ENCODE results near the gene PRKN. TPM values are rescaled to one million over a fixed set of nuclear protein-coding genes. Genes with fewer than 3 reads are reported as not detected.
"Not testable (repeated sequence)": the region's sequence is repeated elsewhere in the genome, so short reads cannot be mapped to it uniquely, and the experiment has no call there.

PRKN gene
- total RNA-seq, 1 donor from 2014 or later: not detected

GRCh38 chr6:162541019-162541601 is 186.5 kb downstream of the PRKN start:
- intact Hi-C loops (cut with micrococcal nuclease): no loop called here

DNA sequence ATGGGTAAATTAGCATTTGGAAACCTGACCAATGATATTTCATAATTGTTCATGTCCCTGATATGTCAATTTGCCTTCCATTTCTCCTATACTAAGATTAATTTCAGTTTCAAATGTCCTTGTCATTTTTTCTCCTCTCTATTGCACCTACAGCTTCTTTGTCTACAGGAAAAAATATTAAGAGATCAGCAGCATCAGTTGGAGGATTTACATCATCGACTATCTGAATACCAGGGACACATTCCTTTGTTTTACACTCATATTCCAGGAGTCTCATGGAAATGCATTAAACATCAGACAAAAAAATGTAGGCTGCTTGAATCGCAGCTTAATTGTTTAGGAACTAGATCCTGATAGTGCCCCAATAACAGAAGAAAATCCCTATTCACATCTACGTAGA is 188.2 kb downstream of the PRKN start:
- intact Hi-C loops (cut with micrococcal nuclease): no loop called here

- intact Hi-C loops (cut with micrococcal nuclease): no loop called here
Observed at GRCh38 chr6:162538643-162539064, 188.9 kb downstream of the PRKN start.

- intact Hi-C loops (cut with micrococcal nuclease): no loop called here
Observed at GRCh38 chr6:162533009-162533400, 194.6 kb downstream of the PRKN start.

- intact Hi-C loops (cut with micrococcal nuclease): no loop called here
Observed at GRCh38 chr6:162532283-162533008, 195.1 kb downstream of the PRKN start.

DNA sequence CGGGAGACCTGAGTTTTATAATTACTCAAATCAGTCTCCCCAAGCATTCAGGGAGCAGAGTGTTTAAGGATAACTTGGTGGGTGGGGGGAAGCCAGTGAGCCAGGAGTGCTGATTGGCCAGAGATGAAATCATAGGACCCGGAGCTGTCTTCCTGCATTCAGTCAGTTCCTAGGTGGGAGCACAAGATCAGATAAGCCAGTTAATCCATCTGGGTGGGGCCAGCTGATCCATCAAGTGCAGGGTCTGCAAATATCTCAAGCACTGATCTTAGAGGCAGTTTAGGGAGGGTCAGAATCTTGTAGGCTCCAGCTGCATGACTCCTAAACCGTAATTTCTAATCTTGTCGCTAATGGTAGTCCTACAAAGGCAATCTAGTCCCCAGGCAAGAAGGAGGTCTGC is 196.2 kb downstream of the PRKN start:
- intact Hi-C loops (cut with micrococcal nuclease): not testable (repeated sequence)

GRCh38 chr6:162528538-162528937 is 199.0 kb downstream of the PRKN start:
- intact Hi-C loops (cut with micrococcal nuclease): no loop called here

GRCh38 chr6:162526960-162527359 is 200.6 kb downstream of the PRKN start:
- intact Hi-C loops (cut with micrococcal nuclease): no loop called here

DNA sequence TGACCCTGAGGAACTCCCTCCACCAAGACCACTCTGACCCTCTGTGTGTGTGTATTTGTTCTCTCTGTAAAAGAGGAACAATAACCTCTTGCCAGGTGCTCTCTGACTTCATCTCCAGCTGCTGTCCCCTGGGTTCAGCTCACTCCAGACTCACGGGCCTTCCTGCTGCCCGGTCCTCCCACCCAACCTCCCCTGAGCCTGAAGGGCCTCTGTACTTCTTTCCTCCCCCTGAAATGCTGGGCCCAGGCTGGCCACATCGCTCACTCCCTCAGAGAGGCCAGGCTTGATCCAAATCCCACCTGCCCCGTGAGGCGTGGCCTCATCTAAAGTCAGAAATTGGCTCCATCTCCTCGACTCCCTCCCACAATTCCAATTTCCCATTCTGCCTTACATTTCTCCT is 202.4 kb downstream of the PRKN start:
- intact Hi-C loops (cut with micrococcal nuclease): no loop called here

DNA sequence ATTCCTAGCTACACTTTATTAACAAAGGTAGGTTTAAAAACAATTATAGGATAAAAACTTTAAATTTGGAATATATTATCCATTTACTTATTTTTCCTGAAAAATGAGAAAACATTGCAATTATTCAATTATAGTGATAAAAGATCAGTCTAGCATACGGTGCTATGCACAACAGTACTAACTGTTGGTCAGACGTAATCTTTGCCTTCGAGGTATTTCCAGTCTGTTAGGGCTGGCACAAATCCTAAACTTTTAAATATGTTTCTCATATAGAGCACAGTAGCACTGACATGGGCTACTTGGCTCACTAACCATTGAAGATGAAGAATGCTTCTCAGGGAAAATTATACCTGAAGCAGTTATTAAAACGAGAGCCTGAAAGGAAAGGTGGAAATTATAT is 214.8 kb downstream of the PRKN start:
- intact Hi-C loops (cut with micrococcal nuclease): no loop called here

GRCh38 chr6:162497389-162497788 is 230.2 kb downstream of the PRKN start:
- intact Hi-C loops (cut with micrococcal nuclease): no loop called here

GRCh38 chr6:162493917-162494316 is 233.6 kb downstream of the PRKN start:
- intact Hi-C loops (cut with micrococcal nuclease): no loop called here

DNA sequence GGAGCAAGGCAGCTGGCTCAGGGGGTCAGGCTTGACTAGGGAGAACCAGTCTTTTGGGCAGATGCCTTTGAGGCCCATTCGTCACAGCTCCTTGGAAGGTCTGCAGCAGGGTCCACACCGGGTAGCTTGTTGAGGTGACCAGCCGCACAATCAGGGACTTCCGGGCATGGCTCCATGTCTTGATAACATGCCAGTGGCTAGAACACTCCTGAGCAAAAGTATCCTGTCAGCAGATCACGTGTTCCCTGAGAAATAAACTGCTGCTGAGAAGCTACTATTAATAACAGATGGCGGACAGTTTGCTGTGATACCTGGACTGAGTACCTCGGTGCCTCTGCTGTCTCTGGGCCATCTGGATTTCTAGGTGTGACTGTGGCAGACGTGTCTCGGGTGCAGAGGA is 235.9 kb downstream of the PRKN start:
- intact Hi-C loops (cut with micrococcal nuclease): no loop called here

GRCh38 chr6:162489101-162489976 is 238.2 kb downstream of the PRKN start:
- intact Hi-C loops (cut with micrococcal nuclease): no loop called here

DNA sequence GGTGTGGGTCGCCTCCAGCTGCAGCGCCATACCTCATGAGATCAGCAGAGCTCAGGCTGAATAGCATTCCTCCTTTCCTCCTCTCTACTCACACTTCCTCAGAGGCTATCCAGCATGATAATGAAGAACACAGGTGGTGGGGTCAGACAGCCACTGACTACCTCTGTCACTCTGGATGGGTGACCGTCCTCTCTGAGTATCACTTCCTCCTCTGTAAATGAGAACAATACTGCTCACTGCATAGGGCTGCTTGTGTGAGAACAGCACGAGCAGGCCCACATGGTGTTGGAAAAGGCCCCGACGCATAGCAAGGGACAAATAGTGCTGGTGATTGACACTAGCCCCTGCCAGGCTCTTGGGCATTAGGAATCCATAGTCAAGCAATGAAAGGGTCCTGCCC is 239.1 kb downstream of the PRKN start:
- intact Hi-C loops (cut with micrococcal nuclease): no loop called here

DNA sequence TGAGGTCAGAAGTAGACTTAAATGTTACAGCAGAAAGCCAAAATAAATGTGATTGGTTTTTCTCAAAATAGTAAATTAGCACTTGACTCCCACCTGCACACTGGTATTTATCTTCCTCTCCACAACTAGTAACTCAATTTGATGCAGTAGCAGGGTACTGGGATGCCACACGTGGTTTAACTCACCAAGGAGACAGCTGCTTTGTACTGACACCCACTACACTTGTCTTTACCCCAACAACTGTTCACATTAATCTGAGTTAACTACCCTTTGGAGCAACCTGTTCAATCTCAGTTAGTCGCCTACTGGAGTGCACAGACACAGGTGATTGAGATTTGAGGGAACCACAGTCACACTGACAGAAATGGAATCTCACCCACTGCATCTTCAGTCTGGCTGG is 242.1 kb downstream of the PRKN start:
- intact Hi-C loops (cut with micrococcal nuclease): no loop called here

- intact Hi-C loops (cut with micrococcal nuclease): no loop called here
Observed at GRCh38 chr6:162481938-162482337, 245.6 kb downstream of the PRKN start.

DNA sequence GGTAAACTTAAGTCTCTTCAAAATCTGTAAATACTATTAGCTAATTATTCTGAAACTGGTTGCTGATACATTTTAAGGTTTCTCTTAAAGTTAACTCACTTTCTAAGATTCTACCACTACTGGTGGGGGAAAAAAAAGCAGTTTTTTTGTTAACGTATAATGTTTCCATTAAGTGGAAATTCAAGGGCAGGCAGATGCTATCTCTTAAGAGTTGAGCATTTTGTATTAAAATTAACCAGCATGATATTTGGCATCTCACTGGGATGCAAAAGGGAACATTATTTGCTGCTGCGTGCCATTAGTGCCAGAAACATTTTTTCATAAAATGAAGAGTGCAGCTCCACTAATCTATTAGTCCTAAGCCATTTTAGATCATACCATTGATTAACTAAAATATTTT is 246.2 kb downstream of the PRKN start:
- intact Hi-C loops (cut with micrococcal nuclease): no loop called here

DNA sequence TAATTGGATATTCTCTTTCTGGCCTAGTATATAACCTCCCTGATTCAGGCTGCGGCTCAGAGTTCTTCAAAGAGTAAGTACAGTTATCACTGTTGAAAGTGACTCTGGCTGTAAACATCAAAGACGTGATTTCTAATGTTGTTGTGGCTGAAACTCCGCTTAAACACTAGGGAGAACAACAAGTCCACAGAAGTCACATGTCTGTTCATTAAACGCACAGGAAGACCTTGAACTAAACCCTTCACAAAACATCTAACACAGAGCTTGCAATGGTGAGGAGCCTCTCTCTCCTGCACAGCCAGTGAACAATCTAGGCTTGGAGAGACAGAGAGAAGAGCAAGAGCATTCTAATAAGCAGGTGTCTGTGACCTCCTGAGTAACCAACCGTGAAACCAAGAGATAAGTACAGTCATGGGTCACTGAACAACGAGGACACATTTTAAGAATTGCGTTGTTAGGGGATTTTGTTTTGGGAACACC is 249.3 kb downstream of the PRKN start:
- intact Hi-C loops (cut with micrococcal nuclease): no loop called here

DNA sequence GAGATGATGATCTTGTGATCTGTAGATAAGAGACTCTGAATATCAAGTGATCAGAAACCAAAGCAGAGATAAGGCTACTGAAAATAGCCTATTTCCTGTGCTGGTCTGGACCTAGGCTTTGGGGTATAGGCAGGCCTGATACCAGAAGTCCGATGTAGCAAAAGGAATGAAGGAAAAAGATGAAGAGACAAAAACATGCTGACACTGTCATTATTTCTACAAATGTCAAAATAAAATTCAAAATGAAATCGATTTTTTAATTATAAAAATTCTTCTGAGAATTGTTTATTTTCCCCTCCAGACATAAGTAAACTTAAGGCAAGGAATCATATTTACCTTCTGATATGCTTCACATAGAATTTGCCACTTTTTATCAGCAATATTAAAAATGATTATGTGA is 252.8 kb downstream of the PRKN start:
- intact Hi-C loops (cut with micrococcal nuclease): no loop called here

DNA sequence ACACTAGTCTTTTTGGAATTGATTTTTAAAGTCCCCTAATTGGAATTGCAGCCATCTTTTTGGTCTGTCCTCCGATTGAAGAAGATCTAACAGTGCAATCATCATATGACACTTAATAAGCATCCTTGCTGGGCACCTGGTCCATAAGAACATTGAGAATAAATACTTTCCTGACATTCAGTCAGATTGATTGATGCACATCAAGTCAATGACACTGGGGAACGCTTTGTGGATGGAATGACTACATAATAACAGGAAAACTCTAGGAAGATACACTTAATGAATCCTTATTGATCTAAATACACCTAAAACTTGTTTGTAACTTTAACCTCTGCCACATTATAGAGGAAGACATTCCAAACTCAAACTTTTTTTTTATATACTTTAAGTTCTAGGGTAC is 255.7 kb downstream of the PRKN start:
- intact Hi-C loops (cut with micrococcal nuclease): no loop called here

DNA sequence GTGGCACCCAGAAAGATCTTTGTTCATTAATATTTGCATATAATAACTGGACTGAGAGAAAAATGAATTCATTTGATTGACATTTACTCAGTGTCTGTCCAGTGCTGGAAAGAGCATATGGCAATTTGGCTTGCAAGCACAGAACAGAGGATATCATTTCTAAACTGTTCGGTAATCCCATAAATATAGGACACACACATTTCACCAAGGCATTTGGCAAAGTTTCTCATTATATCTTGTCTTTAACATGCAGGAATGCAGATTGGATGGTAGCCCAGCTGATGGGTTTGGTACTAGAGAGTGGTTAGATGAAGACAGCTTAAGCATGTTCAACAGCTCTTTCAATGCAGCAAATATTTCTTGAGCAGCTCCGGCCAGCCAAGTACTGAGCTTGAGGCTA is 259.2 kb downstream of the PRKN start:
- intact Hi-C loops (cut with micrococcal nuclease): no loop called here
